ENCODE data around the gene MDN1.

DNA sequence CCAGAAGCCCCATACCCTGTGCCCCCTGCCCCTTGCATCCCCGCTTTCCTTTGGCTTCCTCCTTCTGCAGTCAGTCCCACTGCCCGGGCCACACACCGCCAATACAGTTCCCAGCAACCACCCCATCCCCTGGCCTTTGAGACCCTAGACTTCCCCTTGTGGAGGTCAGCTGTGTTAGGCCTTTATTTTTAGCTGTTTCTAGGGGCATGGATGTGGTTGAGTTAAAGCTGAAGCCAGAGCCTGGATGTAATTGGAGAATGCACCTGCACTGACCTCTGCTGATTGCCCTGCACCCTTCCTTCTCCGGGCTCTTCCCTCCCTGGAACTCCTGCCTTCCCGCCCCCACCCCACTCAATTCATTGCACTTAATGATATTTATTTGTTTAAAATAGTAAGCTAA, 214.9 kb downstream of the MDN1 start:
- TF ChIP-seq, protein P1, sequence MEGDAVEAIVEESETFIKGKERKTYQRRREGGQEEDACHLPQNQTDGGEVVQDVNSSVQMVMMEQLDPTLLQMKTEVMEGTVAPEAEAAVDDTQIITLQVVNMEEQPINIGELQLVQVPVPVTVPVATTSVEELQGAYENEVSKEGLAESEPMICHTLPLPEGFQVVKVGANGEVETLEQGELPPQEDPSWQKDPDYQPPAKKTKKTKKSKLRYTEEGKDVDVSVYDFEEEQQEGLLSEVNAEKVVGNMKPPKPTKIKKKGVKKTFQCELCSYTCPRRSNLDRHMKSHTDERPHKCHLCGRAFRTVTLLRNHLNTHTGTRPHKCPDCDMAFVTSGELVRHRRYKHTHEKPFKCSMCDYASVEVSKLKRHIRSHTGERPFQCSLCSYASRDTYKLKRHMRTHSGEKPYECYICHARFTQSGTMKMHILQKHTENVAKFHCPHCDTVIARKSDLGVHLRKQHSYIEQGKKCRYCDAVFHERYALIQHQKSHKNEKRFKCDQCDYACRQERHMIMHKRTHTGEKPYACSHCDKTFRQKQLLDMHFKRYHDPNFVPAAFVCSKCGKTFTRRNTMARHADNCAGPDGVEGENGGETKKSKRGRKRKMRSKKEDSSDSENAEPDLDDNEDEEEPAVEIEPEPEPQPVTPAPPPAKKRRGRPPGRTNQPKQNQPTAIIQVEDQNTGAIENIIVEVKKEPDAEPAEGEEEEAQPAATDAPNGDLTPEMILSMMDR (IDR thresholded peaks at IDR 0.05), result no peak
- no peak for TF ChIP-seq EP300 (IDR thresholded peaks at IDR 0.05)
- no peak for TF ChIP-seq POLR2AphosphoS5 (IDR thresholded peaks at IDR 0.05)
- TF ChIP-seq POLR2A (IDR thresholded peaks at IDR 0.05), result no peak

Measured in stomach (tissue), 4 donors.